GM23338 (cell line): ENCODE results near the gene NUDT16L1. TPM values are rescaled to one million over a fixed set of nuclear protein-coding genes. Genes with fewer than 3 reads are reported as not detected.

Experiments used
- ATAC-seq: fragments of 200-7000 bp; cut with Tn5 transposase; 3 replicates; pipeline ENCODE4 v1.9.1; 2020
- DNase-seq: peaks from one replicate; pipeline ENCODE4 v3.0.0-alpha.2; 2015; ENCODE audit warnings: low spot score
- H2AFZ ChIP-seq: fragments of 200-600 bp; sonication (generic); 2 replicates; pipeline ENCODE4 v1.8.0; 2016; ENCODE audit warnings: antibody characterized with exemption, mild to moderate bottlenecking, moderate library complexity
- H3F3A ChIP-seq: fragments of 200-600 bp; sonication (generic); replicated peaks from 2 replicates; pipeline ENCODE4 v1.8.0; 2017; ENCODE audit warnings: antibody characterized with exemption, mixed run types, low read depth
- H3K27ac ChIP-seq: fragments of 200-600 bp; sonication (generic); 2 replicates; pipeline ENCODE4 v1.6.1; 2016; ENCODE audit warnings: low read depth
- H3K27me3 ChIP-seq: fragments of 200-600 bp; sonication (generic); 2 replicates; pipeline ENCODE4 v1.8.0; 2016; ENCODE audit warnings: mild to moderate bottlenecking, mixed run types, moderate library complexity; ENCODE audit not compliant: insufficient read depth
- H3K36me3 ChIP-seq: fragments of 200-600 bp; sonication (generic); 2 replicates; pipeline ENCODE4 v1.8.0; 2016; ENCODE audit warnings: mild to moderate bottlenecking; ENCODE audit not compliant: insufficient read depth
- H3K4me1 ChIP-seq: fragments of 200-600 bp; sonication (generic); 2 replicates; pipeline ENCODE4 v1.8.0; 2016; ENCODE audit warnings: mild to moderate bottlenecking, moderate library complexity; ENCODE audit not compliant: insufficient read depth
- H3K4me2 ChIP-seq: fragments of 200-600 bp; sonication (generic); 2 replicates; pipeline ENCODE4 v1.7.1; 2017; ENCODE audit warnings: mixed run types
- H3K4me3 ChIP-seq: fragments of 200-600 bp; sonication (generic); 2 replicates; pipeline ENCODE4 v1.6.1; 2016; ENCODE audit warnings: mixed run types
- H3K79me2 ChIP-seq: fragments of 200-600 bp; sonication (generic); replicated peaks from 2 replicates; pipeline ENCODE4 v1.8.0; 2017; ENCODE audit warnings: mild to moderate bottlenecking; ENCODE audit not compliant: insufficient read depth
- H3K9me2 ChIP-seq: fragments of 200-600 bp; sonication (generic); 2 replicates; pipeline ENCODE4 v1.8.0; 2017; ENCODE audit not compliant: insufficient read depth
- H4K20me1 ChIP-seq: fragments of 200-600 bp; sonication (generic); replicated peaks from 2 replicates; pipeline ENCODE4 v1.8.0; 2017; ENCODE audit warnings: mild to moderate bottlenecking; ENCODE audit not compliant: insufficient read depth
- H3K27ac Mint-ChIP-seq: 2 replicates; pipeline ENCODE4 v1.8.0; 2020; ENCODE audit warnings: inconsistent platforms, mild to moderate bottlenecking, moderate library complexity, mixed read lengths
- H3K27me3 Mint-ChIP-seq: 3 replicates; pipeline ENCODE4 v1.8.0; 2022; ENCODE audit warnings: low read depth, mild to moderate bottlenecking, moderate library complexity, mixed read lengths, inconsistent platforms; ENCODE audit not compliant: insufficient read depth, poor library complexity
- H3K36me3 Mint-ChIP-seq: 3 replicates; pipeline ENCODE4 v1.8.0; 2021; ENCODE audit warnings: low read depth, mild to moderate bottlenecking, inconsistent platforms, moderate library complexity, mixed read lengths
- H3K4me1 Mint-ChIP-seq: 3 replicates; pipeline ENCODE4 v1.8.0; 2020; ENCODE audit warnings: mild to moderate bottlenecking, inconsistent platforms, mixed read lengths
- H3K4me3 Mint-ChIP-seq: 3 replicates; pipeline ENCODE4 v1.8.0; 2021; ENCODE audit warnings: moderate library complexity, mild to moderate bottlenecking, inconsistent platforms, mixed read lengths
- H3K9me3 Mint-ChIP-seq: 3 replicates; pipeline ENCODE4 v1.8.0; 2020; ENCODE audit warnings: moderate library complexity, mild to moderate bottlenecking, inconsistent platforms, mixed read lengths
- CREB1 ChIP-seq: fragments of 250-450 bp; sonication (Bioruptor Pico); IDR thresholded peaks from 2 replicates; pipeline ENCODE4 v1.5.0; 2020; ENCODE audit warnings: low read depth, mild to moderate bottlenecking, moderate library complexity
- CTCF ChIP-seq, 2 experiments: fragments of 200-600 bp in 1 of 2; sonication (generic) in 1 of 2; conservative IDR thresholded peaks; 2 replicates each; pipeline versions ENCODE4 v1.5.1 to v1.6.1; 2016 to 2017; ENCODE audit warnings: antibody characterized with exemption in 2 of 2, low read depth in 2 of 2, mild to moderate bottlenecking in 2 of 2, moderate library complexity in 1 of 2
- ETS1 ChIP-seq: IDR thresholded peaks from 2 replicates; pipeline ENCODE4 v1.6.1; 2016; ENCODE audit warnings: antibody characterized with exemption
- EZH2 ChIP-seq: fragments of 200-600 bp; sonication (generic); IDR thresholded peaks from one replicate; pipeline ENCODE4 v1.8.0; 2017; ENCODE audit warnings: antibody characterized with exemption, mild to moderate bottlenecking, low read depth; ENCODE audit not compliant: unreplicated experiment
- EZH2phosphoT487 ChIP-seq: fragments of 200-600 bp; sonication (generic); IDR thresholded peaks from one replicate; pipeline ENCODE4 v1.8.1; 2018; ENCODE audit warnings: antibody characterized with exemption; ENCODE audit not compliant: unreplicated experiment
- JUNB ChIP-seq: IDR thresholded peaks from one replicate; pipeline ENCODE4 v1.6.1; 2016; ENCODE audit warnings: antibody characterized with exemption; ENCODE audit not compliant: unreplicated experiment
- NANOG ChIP-seq: IDR thresholded peaks from 2 replicates; pipeline ENCODE4 v1.6.1; 2016; ENCODE audit warnings: antibody characterized with exemption, borderline replicate concordance
- POLR2AphosphoS5 ChIP-seq: IDR thresholded peaks from 2 replicates; pipeline ENCODE4 v1.6.1; 2016; ENCODE audit warnings: antibody characterized with exemption, low read depth
- REST ChIP-seq: IDR thresholded peaks from one replicate; pipeline ENCODE4 v1.6.1; 2018; ENCODE audit warnings: antibody characterized with exemption; ENCODE audit not compliant: unreplicated experiment
- STAT1 ChIP-seq: IDR thresholded peaks from one replicate; pipeline ENCODE4 v1.6.1; 2016; ENCODE audit warnings: antibody characterized with exemption; ENCODE audit not compliant: unreplicated experiment
- ZNF114 ChIP-seq: fragments of 250-450 bp; sonication (Bioruptor Pico); IDR thresholded peaks from 2 replicates; pipeline ENCODE4 v1.5.0; 2020; ENCODE audit warnings: mild to moderate bottlenecking, moderate library complexity
- ZNF331 ChIP-seq: fragments of 250-450 bp; sonication (Bioruptor Pico); IDR thresholded peaks from 2 replicates; pipeline ENCODE4 v1.5.0; 2020; ENCODE audit warnings: low read depth, mild to moderate bottlenecking, moderate library complexity
- ZNF462 ChIP-seq: fragments of 250-450 bp; sonication (Bioruptor Pico); IDR thresholded peaks from 2 replicates; pipeline ENCODE4 v1.5.0; 2020; ENCODE audit warnings: mild to moderate bottlenecking, moderate library complexity
- polyA plus RNA-seq: library from polyadenylated mRNA; unstranded; fragments of >200 nt; fragmentation: Nextera tagmentation; extraction: Ambion mirVana; gene quantifications from 2 replicates; pipeline ENCODE4 v1.2.1, GENCODE V29; 2016
- total RNA-seq: library from RNA; depleted of rRNA; stranded (reverse); fragments of >200 nt; shearing (Covaris generic); gene quantifications from 2 replicates; pipeline ENCODE4 v1.2.3, GENCODE V29; 2014

Gene NUDT16L1
- total and polyA plus RNA-seq, 2 experiments from 2014 or later: 37.1 to 80.4 TPM

GRCh38 chr16:4679156-4679849, 14.1 kb upstream of the NUDT16L1 start:
- H3K4me3 Mint-ChIP-seq: no peak overlapping the region
- Histone ChIP-seq H3K4me3 (no peak overlapping the region), H2AFZ (no peak overlapping the region)

More at GRCh38 chr16:4679156-4679849, 14.1 kb upstream of the NUDT16L1 start:
- Histone ChIP-seq H3K4me1 (no peaks in the 10 kb centered on the region), H3K4me2 (no peak overlapping the region), H3F3A (peaks cover 10% of the 10 kb centered on the region; the same call in 1 of the 2 replicates), H3K36me3 (no peaks in the 10 kb centered on the region), H3K27ac (peak overlapping the region; percentile 39; the same call in 1 of the 2 replicates), H4K20me1 (no peaks in the 10 kb centered on the region; the same call in 1 of the 2 replicates), H3K9me2 (no peaks in the 10 kb centered on the region), H3K27me3 (no peaks in the 10 kb centered on the region), H3K79me2 (no peaks in the 10 kb centered on the region)
- no peaks in the 10 kb centered on the region for H3K9me3 Mint-ChIP-seq
- H3K27ac Mint-ChIP-seq: no peak overlapping the region
- no peak for TF ChIP-seq REST
- no peak for TF ChIP-seq NANOG
- TF ChIP-seq EZH2phosphoT487: no peak
- no peak for TF ChIP-seq ZNF331 (CRISPR knock-in tag)
- TF ChIP-seq ETS1: no peak
- no peak for TF ChIP-seq STAT1
- no peak for TF ChIP-seq POLR2AphosphoS5
- TF ChIP-seq ZNF114 (CRISPR knock-in tag): no peak
- TF ChIP-seq JUNB: no peak
- no peak for TF ChIP-seq EZH2
- no peak for TF ChIP-seq CTCF (conservative IDR thresholded peaks at IDR 0.05; ENCODE audit: low read depth in 2 of 2)
- TF ChIP-seq ZNF462 (CRISPR knock-in tag): no peak
- TF ChIP-seq CREB1: no peak
- H3K4me1 Mint-ChIP-seq: peaks cover 12% of the 10 kb centered on the region
- H3K36me3 Mint-ChIP-seq: peaks cover 10% of the 10 kb centered on the region
- ATAC-seq (no peak), DNase-seq (no peak)
- H3K27me3 Mint-ChIP-seq: peaks cover 7% of the 10 kb centered on the region
